ENCODE data around the gene LILRA6.
"Not testable (repeated sequence)": the region's sequence is repeated elsewhere in the genome, so short reads cannot be mapped to it uniquely, and the experiment has no call there.

Gene LILRA6

DNA sequence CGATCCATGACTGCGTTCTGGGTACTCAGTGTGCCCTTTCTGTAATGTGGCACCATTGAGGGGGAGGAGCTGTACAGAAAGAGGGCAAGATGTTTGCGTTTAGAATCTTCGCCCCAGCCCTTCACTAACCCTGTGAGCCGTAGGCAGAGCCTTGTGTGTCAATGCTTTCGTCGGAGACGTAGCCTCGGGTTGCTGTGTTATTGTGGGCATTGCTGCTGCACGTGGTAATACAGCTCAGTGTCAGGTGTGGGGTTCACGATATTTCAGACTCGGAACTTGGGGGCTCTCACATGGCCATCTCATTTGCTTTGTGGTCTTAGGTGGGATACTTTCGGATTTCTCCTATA, 35.8 kb downstream of the LILRA6 start:
- no peak for DNase-seq

GRCh38 chr19:54206030-54206830, 36.4 kb downstream of the LILRA6 start:
- DNase-seq: no peak

- no peak for DNase-seq
Measured at GRCh38 chr19:54204767-54205468, 37.7 kb downstream of the LILRA6 start.

GRCh38 chr19:54203151-54203611, 39.4 kb downstream of the LILRA6 start:
- DNase-seq: no peak

GRCh38 chr19:54201980-54202379, 40.6 kb downstream of the LILRA6 start:
- no peak for DNase-seq

DNA sequence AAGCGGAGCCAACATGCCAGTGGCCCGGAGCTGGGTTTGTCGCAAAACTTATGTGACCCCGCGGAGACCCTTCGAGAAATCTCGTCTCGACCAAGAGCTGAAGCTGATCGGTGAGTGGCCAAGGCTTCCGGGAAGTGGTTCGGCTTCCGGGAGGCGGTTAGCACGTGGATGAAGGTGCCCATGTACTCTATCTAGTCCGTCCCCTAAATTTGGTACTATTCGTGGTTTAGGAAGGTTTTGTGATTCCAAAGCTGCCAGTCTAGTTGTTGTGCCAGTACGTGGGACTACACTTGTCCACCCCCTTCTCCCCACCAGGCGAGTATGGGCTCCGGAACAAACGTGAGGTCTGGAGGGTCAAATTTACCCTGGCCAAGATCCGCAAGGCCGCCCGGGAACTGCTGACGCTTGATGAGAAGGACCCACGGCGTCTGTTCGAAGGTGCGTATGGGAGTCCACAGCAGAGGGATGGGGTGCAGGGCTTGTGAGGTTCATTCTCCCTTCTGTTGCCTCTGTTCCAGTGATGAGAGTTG, 41.4 kb downstream of the LILRA6 start:
- no peak for DNase-seq

DNA sequence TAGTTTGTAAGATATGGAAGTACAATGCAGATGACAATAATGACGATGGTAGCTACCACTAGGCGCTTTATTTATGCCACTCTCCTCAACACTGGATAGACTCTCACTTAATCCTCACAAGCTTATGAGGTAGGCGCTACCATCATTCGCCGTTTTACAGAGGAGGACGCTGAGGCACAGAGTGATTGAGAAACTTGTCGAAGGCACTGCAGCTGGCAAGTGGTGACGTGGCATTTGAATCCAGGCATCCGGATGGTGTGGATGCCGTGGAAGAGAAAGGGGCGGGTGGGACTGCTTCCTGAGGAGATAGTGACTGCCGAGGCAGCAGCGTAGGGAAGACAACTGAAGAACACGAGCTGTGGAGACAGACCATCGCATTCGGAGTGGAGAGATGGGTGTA, 43.2 kb downstream of the LILRA6 start:
- DNase-seq: no peak

GRCh38 chr19:54197121-54197520, 45.5 kb downstream of the LILRA6 start:
- no peak for DNase-seq

DNA sequence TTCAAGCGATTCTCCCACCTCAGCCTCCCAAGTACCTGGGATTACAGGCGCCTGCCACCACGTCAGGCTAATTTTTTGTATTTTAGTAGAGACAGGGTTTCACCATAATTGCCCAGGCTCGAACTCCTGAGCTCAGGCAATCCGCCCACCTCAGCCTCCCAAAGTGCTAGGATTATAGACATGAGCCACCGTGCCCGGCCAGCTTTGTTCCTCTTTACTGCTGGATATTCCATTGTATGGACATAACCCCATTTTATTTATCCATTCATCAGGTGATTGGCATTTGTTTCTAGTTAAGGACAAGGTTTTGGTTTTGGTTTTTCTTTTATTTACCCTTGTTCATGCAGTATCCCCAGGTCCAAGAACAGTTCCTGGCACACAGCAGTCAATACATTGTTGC, 46.1 kb downstream of the LILRA6 start:
- DNase-seq: no peak

DNA sequence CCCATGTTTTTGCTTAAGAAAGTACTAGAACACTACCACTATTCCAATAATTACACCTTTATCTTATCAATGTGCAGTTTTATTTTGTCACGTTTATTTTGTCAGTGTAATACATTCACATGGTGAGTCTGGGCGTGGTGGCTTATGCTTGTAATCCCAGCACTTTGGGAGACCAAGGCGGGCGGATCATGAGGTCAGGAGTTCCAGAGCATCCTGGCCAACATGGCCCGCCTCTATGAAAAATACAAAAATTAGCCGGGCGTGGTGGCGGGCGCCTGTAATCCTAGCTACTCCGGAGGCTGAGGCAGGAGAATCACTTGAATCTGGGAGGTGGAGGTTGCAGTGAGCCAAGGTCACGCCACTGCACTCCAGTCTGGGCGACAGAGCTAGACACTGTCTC, 48.1 kb downstream of the LILRA6 start:
- DNase-seq: not testable (repeated sequence)

DNA sequence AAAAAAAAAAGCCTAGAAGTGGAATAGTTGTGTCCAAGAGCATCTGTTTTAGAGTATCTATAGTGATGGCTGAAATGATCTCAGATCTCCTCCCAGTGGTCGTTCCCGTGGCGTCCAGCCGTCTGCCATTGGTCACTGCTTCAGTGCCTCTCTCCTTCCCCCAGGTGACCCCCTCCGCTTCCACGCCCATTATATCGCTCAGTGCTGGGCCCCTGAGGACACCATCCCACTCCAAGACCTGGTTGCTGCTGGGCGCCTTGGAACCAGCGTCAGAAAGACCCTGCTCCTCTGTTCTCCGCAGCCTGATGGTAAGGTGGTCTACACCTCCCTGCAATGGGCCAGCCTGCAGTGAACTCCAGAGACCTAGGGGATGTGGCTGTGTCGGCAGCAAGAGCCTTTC, 49.6 kb downstream of the LILRA6 start:
- DNase-seq: no peak

- no peak for DNase-seq
Measured at GRCh38 chr19:54191811-54192453, 50.7 kb downstream of the LILRA6 start.

DNA sequence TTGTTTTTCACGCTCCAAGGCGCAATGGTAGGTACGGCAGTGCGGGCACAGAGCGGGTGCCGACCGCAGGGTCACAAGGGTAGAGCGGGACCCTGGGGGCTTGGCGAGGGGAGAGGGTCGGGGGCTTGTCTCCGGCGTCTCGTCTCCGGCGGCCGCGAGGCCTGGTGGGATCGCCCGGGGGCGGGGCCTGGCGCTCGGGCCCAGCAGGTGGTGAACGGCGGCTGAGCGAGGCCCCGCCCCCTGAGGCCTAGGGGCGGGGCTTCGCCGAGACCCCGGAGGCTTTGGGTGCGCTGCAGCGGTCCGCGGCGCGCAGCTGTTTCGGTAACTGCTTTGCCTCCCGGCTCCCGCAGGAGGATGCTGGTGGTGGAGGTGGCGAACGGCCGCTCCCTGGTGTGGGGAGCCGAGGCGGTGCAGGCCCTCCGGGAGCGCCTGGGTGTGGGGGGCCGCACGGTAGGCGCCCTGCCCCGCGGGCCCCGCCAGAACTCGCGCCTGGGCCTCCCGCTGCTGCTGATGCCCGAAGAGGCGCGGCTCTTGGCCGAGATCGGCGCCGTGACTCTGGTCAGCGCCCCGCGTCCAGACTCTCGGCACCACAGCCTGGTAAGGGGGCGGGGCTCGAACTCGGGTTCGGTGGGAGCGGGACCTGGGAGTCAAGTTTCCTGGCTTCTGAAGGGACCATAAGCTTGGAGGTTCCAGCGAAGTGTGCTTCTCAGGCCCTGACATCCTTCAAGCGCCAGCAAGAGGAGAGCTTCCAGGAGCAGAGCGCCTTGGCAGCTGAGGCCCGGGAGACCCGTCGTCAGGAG, 51.4 kb downstream of the LILRA6 start, which contains the start of gene TSEN34:
TSEN34 (plus strand) TSS at position 298 of the 800 bp plus-strand sequence; CDS start at position 355, 57 bp downstream.
- DNase-seq: no peak

- DNase-seq: peak; percentile 100
Measured at GRCh38 chr19:54190503-54191010, 52.0 kb downstream of the LILRA6 start.

GRCh38 chr19:54189735-54190502, 52.7 kb downstream of the LILRA6 start:
- peak; percentile 100 for DNase-seq

GRCh38 chr19:54189145-54189734, 53.4 kb downstream of the LILRA6 start, which contains the start of gene MBOAT7:
MBOAT7 (minus strand) TSS chr19:54189580; CDS start chr19:54188508, 1,072 bp downstream.
- DNase-seq: no peak

DNA sequence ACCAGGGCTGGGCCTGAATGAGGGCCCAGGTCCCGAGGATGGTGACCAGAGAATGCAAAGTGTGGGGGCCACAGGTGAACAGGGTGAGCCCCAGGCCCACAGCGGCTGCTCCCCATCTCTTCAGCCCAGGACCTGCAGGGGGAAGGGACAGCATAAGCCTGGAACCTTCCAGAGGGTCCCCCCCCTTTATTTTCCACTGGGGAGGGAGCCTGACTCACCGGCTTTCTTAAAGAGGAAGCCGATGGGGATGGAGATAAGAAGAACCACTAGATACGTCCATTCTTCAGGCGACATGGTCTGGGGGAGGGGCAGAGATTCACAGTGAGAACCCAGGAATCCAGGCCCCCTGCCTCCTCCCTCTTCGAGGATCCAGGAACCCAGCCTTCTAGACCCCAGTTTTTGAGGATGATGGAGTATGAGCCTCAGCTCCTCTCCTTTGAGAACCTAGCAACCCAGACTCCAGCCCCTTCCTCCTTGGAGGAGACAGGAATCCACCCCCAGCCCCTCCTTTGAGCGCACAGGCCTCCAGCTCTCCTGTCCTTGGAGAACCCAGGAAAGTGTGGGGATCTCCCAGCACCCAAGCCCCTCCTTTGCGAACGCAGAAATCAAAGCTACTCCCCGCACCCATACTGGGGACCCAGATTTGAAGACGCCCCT, 54.2 kb downstream of the LILRA6 start:
- no peak for DNase-seq

- DNase-seq: no peak
Measured at GRCh38 chr19:54186934-54187381, 55.6 kb downstream of the LILRA6 start.
